ENCODE measurements around the gene CARD9. TPM values are rescaled to one million over a fixed set of nuclear protein-coding genes. Genes with fewer than 3 reads are reported as not detected.
"Not testable (repeated sequence)": the region's sequence is repeated elsewhere in the genome, so short reads cannot be mapped to it uniquely, and the experiment has no call there.

The CARD9 gene
- 0.15 and 0.28 TPM in 2 replicates for total RNA-seq (2014; rRNA removed; shearing (Covaris generic))

- no peak within 1 kb of the TSS for H3K4me3 ChIP-seq (ENCODE audit: insufficient read depth, low read depth, low read length)
- no peak for DNase-seq
- no peaks in the 10 kb centered on the region for H3K27me3 ChIP-seq (ENCODE audit: control insufficient read depth, insufficient read depth, low read length)
- no peaks in the 10 kb centered on the region; the same call in 1 of the 2 replicates for H3K36me3 ChIP-seq (replicated peaks; ENCODE audit: control insufficient read depth, insufficient read depth, low read length)
These were observed at the start of gene CARD9 for GRCh38 chr9:136373300-136374182. Gene CARD9 (minus strand): TSS chr9:136373669. CDS start chr9:136372078, 1,591 bp downstream.

GRCh38 chr9:136422876-136423275, 49.4 kb upstream of the CARD9 start:
- DNase-seq: no peak
- no peaks in the 10 kb centered on the region for H3K27me3 ChIP-seq (ENCODE audit: control insufficient read depth, insufficient read depth, low read length)
- H3K4me3 ChIP-seq (ENCODE audit: insufficient read depth, low read depth, low read length): no peak overlapping the region
- peaks cover 31% of the 10 kb centered on the region for H3K36me3 ChIP-seq (replicated peaks; ENCODE audit: control insufficient read depth, insufficient read depth, low read length)

GRCh38 chr9:136421791-136422190, 48.3 kb upstream of the CARD9 start:
- H3K27me3 ChIP-seq (ENCODE audit: control insufficient read depth, insufficient read depth, low read length): no peaks in the 10 kb centered on the region
- peaks cover 37% of the 10 kb centered on the region for H3K36me3 ChIP-seq (replicated peaks; ENCODE audit: control insufficient read depth, insufficient read depth, low read length)
- DNase-seq: no peak
- H3K4me3 ChIP-seq (ENCODE audit: insufficient read depth, low read depth, low read length): no peak overlapping the region

GRCh38 chr9:136419092-136419420, 45.6 kb upstream of the CARD9 start:
- Histone ChIP-seq H3K4me3 (ENCODE audit: insufficient read depth, low read depth, low read length) (no peak overlapping the region), H3K36me3 (replicated peaks; ENCODE audit: control insufficient read depth, insufficient read depth, low read length) (peaks cover 54% of the 10 kb centered on the region), H3K27me3 (ENCODE audit: control insufficient read depth, insufficient read depth, low read length) (no peaks in the 10 kb centered on the region)
- DNase-seq: no peak

- Histone ChIP-seq H3K27me3 (ENCODE audit: control insufficient read depth, insufficient read depth, low read length) (no peaks in the 10 kb centered on the region), H3K4me3 (ENCODE audit: insufficient read depth, low read depth, low read length) (no peak overlapping the region), H3K36me3 (replicated peaks; ENCODE audit: control insufficient read depth, insufficient read depth, low read length) (peaks cover 58% of the 10 kb centered on the region)
- no peak for DNase-seq
These were observed 45.0 kb upstream of the CARD9 start for GRCh38 chr9:136418182-136419091.

- peaks cover 59% of the 10 kb centered on the region for H3K36me3 ChIP-seq (replicated peaks; ENCODE audit: control insufficient read depth, insufficient read depth, low read length)
- no peak for DNase-seq
- H3K27me3 ChIP-seq (ENCODE audit: control insufficient read depth, insufficient read depth, low read length): no peaks in the 10 kb centered on the region
- H3K4me3 ChIP-seq (ENCODE audit: insufficient read depth, low read depth, low read length): no peak overlapping the region
These were observed 43.4 kb upstream of the CARD9 start for GRCh38 chr9:136416914-136417313.

GRCh38 chr9:136416427-136416826, 43.0 kb upstream of the CARD9 start:
- H3K36me3 ChIP-seq (replicated peaks; ENCODE audit: control insufficient read depth, insufficient read depth, low read length): peaks cover 57% of the 10 kb centered on the region
- H3K4me3 ChIP-seq (ENCODE audit: insufficient read depth, low read depth, low read length): no peak overlapping the region
- DNase-seq: no peak

GRCh38 chr9:136412962-136413361, 39.5 kb upstream of the CARD9 start:
- Histone ChIP-seq H3K36me3 (replicated peaks; ENCODE audit: control insufficient read depth, insufficient read depth, low read length) (peaks cover 44% of the 10 kb centered on the region), H3K4me3 (ENCODE audit: insufficient read depth, low read depth, low read length) (no peak overlapping the region), H3K27me3 (ENCODE audit: control insufficient read depth, insufficient read depth, low read length) (no peaks in the 10 kb centered on the region)
- DNase-seq: no peak

More at GRCh38 chr9:136416427-136416826, 43.0 kb upstream of the CARD9 start:
- H3K27me3 ChIP-seq (ENCODE audit: control insufficient read depth, insufficient read depth, low read length): no peaks in the 10 kb centered on the region

- H3K4me3 ChIP-seq (ENCODE audit: insufficient read depth, low read depth, low read length): peak overlapping the region; percentile 99
- no peak for DNase-seq
- H3K27me3 ChIP-seq (ENCODE audit: control insufficient read depth, insufficient read depth, low read length): no peaks in the 10 kb centered on the region
- peaks cover 46% of the 10 kb centered on the region for H3K36me3 ChIP-seq (replicated peaks; ENCODE audit: control insufficient read depth, insufficient read depth, low read length)
These were observed 37.9 kb upstream of the CARD9 start for GRCh38 chr9:136411378-136411777.

- H3K4me3 ChIP-seq (ENCODE audit: insufficient read depth, low read depth, low read length): peak within 1 kb of the TSS; percentile 99
- H3K27me3 ChIP-seq (ENCODE audit: control insufficient read depth, insufficient read depth, low read length): no peaks in the 10 kb centered on the region
- DNase-seq: peak; percentile 100
- peaks cover 43% of the 10 kb centered on the region for H3K36me3 ChIP-seq (replicated peaks; ENCODE audit: control insufficient read depth, insufficient read depth, low read length)
These were observed 37.2 kb upstream of the CARD9 start, which contains the start of the genes ENTR1 and PMPCA for GRCh38 chr9:136410500-136411287. Gene ENTR1 (minus strand): TSS chr9:136410614. CDS start chr9:136410397, 217 bp downstream. Gene PMPCA (plus strand): TSS chr9:136410658. CDS start chr9:136410669, 11 bp downstream.

GRCh38 chr9:136409557-136410455, 36.3 kb upstream of the CARD9 start:
- peaks cover 42% of the 10 kb centered on the region for H3K36me3 ChIP-seq (replicated peaks; ENCODE audit: control insufficient read depth, insufficient read depth, low read length)
- H3K27me3 ChIP-seq (ENCODE audit: control insufficient read depth, insufficient read depth, low read length): no peaks in the 10 kb centered on the region
- H3K4me3 ChIP-seq (ENCODE audit: insufficient read depth, low read depth, low read length): peak overlapping the region; percentile 99
- peak; percentile 88 for DNase-seq

GRCh38 chr9:136407911-136408310, 34.4 kb upstream of the CARD9 start:
- Histone ChIP-seq H3K27me3 (ENCODE audit: control insufficient read depth, insufficient read depth, low read length) (no peaks in the 10 kb centered on the region), H3K36me3 (replicated peaks; ENCODE audit: control insufficient read depth, insufficient read depth, low read length) (peaks cover 34% of the 10 kb centered on the region), H3K4me3 (ENCODE audit: insufficient read depth, low read depth, low read length) (no peak overlapping the region)
- no peak for DNase-seq

- H3K4me3 ChIP-seq (ENCODE audit: insufficient read depth, low read depth, low read length); H3K27me3 ChIP-seq (ENCODE audit: control insufficient read depth, insufficient read depth, low read length); DNase-seq: not testable (repeated sequence)
- H3K36me3 ChIP-seq (replicated peaks; ENCODE audit: control insufficient read depth, insufficient read depth, low read length): peaks cover 32% of the 10 kb centered on the region
These were observed 33.6 kb upstream of the CARD9 start for GRCh38 chr9:136407061-136407460.

Data from H7 (cell line).